Left renal cortex interstitium (tissue), 4 donors: ENCODE measurements around the gene NCKAP5. TPM values are rescaled to one million over a fixed set of nuclear protein-coding genes. Genes with fewer than 3 reads are reported as not detected.
"Not testable (repeated sequence)": the region's sequence is repeated elsewhere in the genome, so short reads cannot be mapped to it uniquely, and the experiment has no call there.

Source experiments
- DNase-seq, 4 donors: peaks; one replicate each; pipeline ENCODE4 v3.0.0-alpha.2; 2013; ENCODE audit warnings: low read depth in 4 of 4, low spot score in 2 of 4, missing footprints in 1 of 4
- polyA plus RNA-seq, 4 donors: library from polyadenylated mRNA; unstranded; fragments of 120-200 nt; gene quantifications; one replicate each; pipeline ENCODE4 v1.2.1, GENCODE V29; 2013; ENCODE audit not compliant: insufficient read length in 4 of 4

Gene NCKAP5
- polyA plus RNA-seq, 4 donors, result 5.9 to 8.1 (median 7.0) TPM

GRCh38 chr2:133241224-133241571, 327.1 kb downstream of the NCKAP5 start:
- DNase-seq, result no peak

- DNase-seq, result no peak
Measured at GRCh38 chr2:133240491-133241223, 327.6 kb downstream of the NCKAP5 start.

- no peak for DNase-seq
Measured at GRCh38 chr2:133235968-133236367, 332.3 kb downstream of the NCKAP5 start.

GRCh38 chr2:133232556-133232955, 335.7 kb downstream of the NCKAP5 start:
- DNase-seq, result no peak

GRCh38 chr2:133231264-133231663, 337.0 kb downstream of the NCKAP5 start:
- no peak for DNase-seq

GRCh38 chr2:133229974-133230373, 338.3 kb downstream of the NCKAP5 start:
- no peak for DNase-seq

- DNase-seq, result no peak
Measured at GRCh38 chr2:133223226-133223625, 345.0 kb downstream of the NCKAP5 start.

- DNase-seq, result no peak
Measured at GRCh38 chr2:133221398-133221797, 346.9 kb downstream of the NCKAP5 start.

GRCh38 chr2:133218204-133218603, 350.1 kb downstream of the NCKAP5 start:
- DNase-seq, result no peak

GRCh38 chr2:133215477-133215876, 352.8 kb downstream of the NCKAP5 start:
- no peak for DNase-seq

- no peak for DNase-seq
Measured at GRCh38 chr2:133213651-133214050, 354.6 kb downstream of the NCKAP5 start.

- DNase-seq, result no peak
Measured at GRCh38 chr2:133209325-133209724, 358.9 kb downstream of the NCKAP5 start.

- not testable (repeated sequence) for DNase-seq
Measured at GRCh38 chr2:133206666-133207065, 361.6 kb downstream of the NCKAP5 start.

GRCh38 chr2:133204421-133204820, 363.8 kb downstream of the NCKAP5 start:
- DNase-seq, result no peak

GRCh38 chr2:133200684-133201421, 367.4 kb downstream of the NCKAP5 start:
- no peak for DNase-seq

GRCh38 chr2:133198678-133199077, 369.6 kb downstream of the NCKAP5 start:
- no peak for DNase-seq

- no peak for DNase-seq
Measured at GRCh38 chr2:133197156-133197555, 371.1 kb downstream of the NCKAP5 start.

- DNase-seq, result no peak
Measured at GRCh38 chr2:133194777-133195335, 373.4 kb downstream of the NCKAP5 start.

- DNase-seq, result no peak
Measured at GRCh38 chr2:133194362-133194655, 374.0 kb downstream of the NCKAP5 start.

GRCh38 chr2:133193544-133194361, 374.5 kb downstream of the NCKAP5 start:
- no peak for DNase-seq

GRCh38 chr2:133192028-133192427, 376.2 kb downstream of the NCKAP5 start:
- DNase-seq, result no peak
